Fibroblast of lung (primary cell): ENCODE data around the gene FMN1.

ENCODE experiments used
- CTCF ChIP-seq, 2 donors: IDR thresholded peaks in 1 of 2; conservative IDR thresholded peaks in 1 of 2; 1 replicate in 1 of 2; 2 replicates in 1 of 2; pipeline ENCODE4 v1.5.1; 2011 to 2012; ENCODE audit warnings: low read length in 2 of 2, control low read depth in 1 of 2, inconsistent platforms in 1 of 2, low read depth in 1 of 2, mild to moderate bottlenecking in 1 of 2
- EZH2 ChIP-seq: IDR thresholded peaks from 2 replicates; pipeline ENCODE4 v1.5.1; 2012; ENCODE audit warnings: low read length, control low read depth, mild to moderate bottlenecking; ENCODE audit errors: missing control alignments

GRCh38 chr15:33194704-33195670, at the start of gene FMN1:
- no peak for TF ChIP-seq CTCF (conservative IDR thresholded peaks at IDR 0.05 in 1 of 2, IDR thresholded peaks at IDR 0.05 in 1 of 2; ENCODE audit: low read depth in 1 of 2, low read length in 2 of 2)
- no peak for TF ChIP-seq EZH2
